Transverse colon (tissue), 4 donors: ENCODE data around the gene GPC1. TPM values are rescaled to one million over a fixed set of nuclear protein-coding genes. Genes with fewer than 3 reads are reported as not detected.

Experiments
- DNase-seq: peaks from one replicate; pipeline ENCODE4 v3.0.0-alpha.2; 2019
- H3K27ac ChIP-seq, 4 donors: fragments of 200-600 bp; sonication (generic); 2 replicates each; pipeline ENCODE4 v1.5.1; 2016 to 2018; ENCODE audit warnings: inconsistent platforms in 4 of 4
- H3K27me3 ChIP-seq: fragments of 200-600 bp; sonication (generic); 2 replicates; pipeline ENCODE4 v1.5.1; 2017; ENCODE audit warnings: inconsistent platforms
- H3K36me3 ChIP-seq, 4 donors: fragments of 200-600 bp; sonication (generic); 2 replicates each; pipeline ENCODE4 v1.5.1; 2017 to 2019; ENCODE audit warnings: inconsistent platforms in 4 of 4
- H3K4me1 ChIP-seq, 4 donors: fragments of 200-600 bp; sonication (generic); 2 replicates each; pipeline ENCODE4 v1.5.1; 2017 to 2020; ENCODE audit warnings: inconsistent platforms in 4 of 4
- H3K4me3 ChIP-seq, 4 donors: fragments of 200-600 bp; sonication (generic); 1 replicate in 1 of 4; 2 replicates in 3 of 4; pipeline versions ENCODE4 v1.5.1 to v1.6.1; 2017 to 2019; ENCODE audit warnings: inconsistent platforms in 4 of 4
- H3K9me3 ChIP-seq, 2 donors: fragments of 200-600 bp; sonication (generic); 2 replicates each; pipeline ENCODE4 v1.5.1; 2017 to 2019; ENCODE audit warnings: inconsistent platforms in 2 of 2
- CTCF ChIP-seq, 5 experiments: fragments of 200-600 bp in 3 of 5; fragments of 450-650 bp in 2 of 5; sonication (generic) in 3 of 5; IDR thresholded peaks; 1 replicate in 2 of 5; 2 replicates in 3 of 5; pipeline ENCODE4 v1.5.1; 2016 to 2017; ENCODE audit warnings: antibody characterized with exemption in 5 of 5, inconsistent platforms in 3 of 5, mild to moderate bottlenecking in 2 of 5, moderate library complexity in 1 of 5
- EP300 ChIP-seq: sonication (generic); formaldehyde crosslinking; IDR thresholded peaks from one replicate; pipeline ENCODE4 v1.6.1; 2017; ENCODE audit warnings: antibody characterized with exemption, low read depth
- POLR2A ChIP-seq: fragments of 450-650 bp; IDR thresholded peaks from one replicate; pipeline ENCODE4 v1.6.1; 2016; ENCODE audit warnings: antibody characterized with exemption, mild to moderate bottlenecking, moderate library complexity
- POLR2AphosphoS5 ChIP-seq, 3 donors: sonication (generic); formaldehyde crosslinking; IDR thresholded peaks; one replicate each; pipeline ENCODE4 v1.6.1; 2016; ENCODE audit warnings: antibody characterized with exemption in 3 of 3
- WGBS, 2 donors: methylation state at CpG; one replicate each; pipeline ENCODE4 v1.1.5; 2018; ENCODE audit warnings: low coverage in 1 of 2; 5-methylcytosine and 5-hydroxymethylcytosine counted together
- in situ Hi-C, 4 donors: fragments of 200-750 bp; cut with MboI; loops; one replicate each; pipeline versions ENCODE4 v1.15.0 to v1.15.1; 2017; ENCODE audit warnings: low sequenced_read_pairs in 3 of 4, low pct_ligation_motif_present in 1 of 4, low pct_unique_long_range_greater_than_20kb in 1 of 4
- intact Hi-C: fragments of 100-400 bp; cut with DNase I; formaldehyde crosslinking; loops from one replicate; pipeline ENCODE4 v1.15.1; 2023; ENCODE audit warnings: low total_unique reads
- total RNA-seq, 4 donors: library from RNA; depleted of rRNA; stranded (reverse); fragments of >200 nt; gene quantifications; one replicate each; pipeline ENCODE4 v1.1.0, GENCODE V29; 2016

The GPC1 gene
- total RNA-seq, 4 donors from 2014 or later, result 10.4 to 31.8 (median 18.0) TPM

- in situ Hi-C loops (no loop called here), intact Hi-C loops (no loop called here)
- Histone ChIP-seq H3K9me3 (no peaks in the 10 kb centered on the region), H3K36me3 (no peaks in the 10 kb centered on the region), H3K4me1 (peaks cover 0 to 4% (median 0%) of the 10 kb centered on the region in 4 donors), H3K4me3 (no peak overlapping the region), H3K27me3 (no peaks in the 10 kb centered on the region), H3K27ac (no peak overlapping the region)
- 84% methylated on average over 20 of the region's 25 CpGs; no CpG with 5 or more reads in 1 of the 2 donors for WGBS, 2 donors
- no peak for TF ChIP-seq EP300
- DNase-seq, result peak; percentile 4
Observed at GRCh38 chr2:240391111-240392051, 44.1 kb upstream of the GPC1 start.

- Histone ChIP-seq H3K4me1 (peaks cover 0 to 4% (median 0%) of the 10 kb centered on the region in 4 donors), H3K4me3 (no peak overlapping the region), H3K27me3 (no peaks in the 10 kb centered on the region), H3K9me3 (no peaks in the 10 kb centered on the region), H3K27ac (no peak overlapping the region), H3K36me3 (no peaks in the 10 kb centered on the region)
- intact Hi-C loops (no loop called here), in situ Hi-C loops (no loop called here)
- WGBS, 2 donors, result 75% methylated on average over 30 of the region's 31 CpGs; no CpG with 5 or more reads in 1 of the 2 donors
- peak; percentile 6 for DNase-seq
- TF ChIP-seq POLR2AphosphoS5 (IDR thresholded peaks at IDR 0.05), result no peak
- TF ChIP-seq CTCF (IDR thresholded peaks at IDR 0.05), result no peak
- no peak for TF ChIP-seq POLR2A
- TF ChIP-seq EP300, result no peak
Observed at GRCh38 chr2:240392084-240392947, 43.1 kb upstream of the GPC1 start.

- Histone ChIP-seq H3K4me1 (no peaks in the 10 kb centered on the region), H3K9me3 (no peaks in the 10 kb centered on the region), H3K4me3 (no peak overlapping the region), H3K27me3 (no peaks in the 10 kb centered on the region), H3K27ac (no peak overlapping the region), H3K36me3 (no peaks in the 10 kb centered on the region)
- TF ChIP-seq POLR2A, result no peak
- TF ChIP-seq POLR2AphosphoS5 (IDR thresholded peaks at IDR 0.05), result no peak
- TF ChIP-seq EP300, result no peak
- no peak for TF ChIP-seq CTCF (IDR thresholded peaks at IDR 0.05)
- WGBS, 2 donors, result 73% methylated on average over 20 of the region's 23 CpGs; no CpG with 5 or more reads in 1 of the 2 donors
- intact Hi-C loops, result no loop called here
- DNase-seq, result no peak
- in situ Hi-C loops, result no loop called here
Observed at GRCh38 chr2:240392948-240393830, 42.3 kb upstream of the GPC1 start.

- intact Hi-C loops (no loop called here), in situ Hi-C loops (no loop called here)
- no peaks in the 10 kb centered on the region for H3K9me3 ChIP-seq
- H3K27me3 ChIP-seq, result no peaks in the 10 kb centered on the region
- H3K36me3 ChIP-seq, result no peaks in the 10 kb centered on the region
- TF ChIP-seq EP300, result no peak
- no peak for TF ChIP-seq POLR2A
- TF ChIP-seq POLR2AphosphoS5 (IDR thresholded peaks at IDR 0.05), result no peak
- TF ChIP-seq CTCF (IDR thresholded peaks at IDR 0.05), result no peak
- 81% methylated on average over 21 of the region's 21 CpGs; no CpG with 5 or more reads in 1 of the 2 donors for WGBS, 2 donors
- no peak overlapping the region for H3K4me3 ChIP-seq
- H3K27ac ChIP-seq, result no peak overlapping the region
- DNase-seq, result no peak
- H3K4me1 ChIP-seq, result peaks cover 0 to 4% (median 0%) of the 10 kb centered on the region in 4 donors
Observed at GRCh38 chr2:240393831-240394410, 41.5 kb upstream of the GPC1 start.
